HuH-7.5 (cell line): ENCODE measurements around the gene TRIM47.

Experiments used
- DNase-seq: peaks from one replicate; pipeline ENCODE4 v3.0.0; 2011; ENCODE audit warnings: low spot score

TRIM47 gene

GRCh38 chr17:75908201-75908600 is 29.8 kb upstream of the TRIM47 start:
- no peak for DNase-seq

GRCh38 chr17:75906143-75906884 is 27.9 kb upstream of the TRIM47 start:
- no peak for DNase-seq

GRCh38 chr17:75904749-75905521 is 26.6 kb upstream of the TRIM47 start, which contains the start of gene MRPL38:
MRPL38 (minus strand) TSS chr17:75904884; CDS start chr17:75904875, 9 bp downstream.
- peak; percentile 96 for DNase-seq

GRCh38 chr17:75902406-75902805 is 24.0 kb upstream of the TRIM47 start:
- DNase-seq, result no peak

GRCh38 chr17:75901727-75902126 is 23.3 kb upstream of the TRIM47 start:
- no peak for DNase-seq

GRCh38 chr17:75900691-75901533 is 22.5 kb upstream of the TRIM47 start:
- DNase-seq, result no peak

- DNase-seq, result no peak
Observed at GRCh38 chr17:75899767-75900468, 21.5 kb upstream of the TRIM47 start.

GRCh38 chr17:75899353-75899752 is 21.0 kb upstream of the TRIM47 start:
- DNase-seq, result no peak

- no peak for DNase-seq
Observed at GRCh38 chr17:75898791-75899190, 20.4 kb upstream of the TRIM47 start.

- DNase-seq, result no peak
Observed at GRCh38 chr17:75898065-75898464, 19.7 kb upstream of the TRIM47 start.

GRCh38 chr17:75897160-75898019 is 19.0 kb upstream of the TRIM47 start:
- DNase-seq, result no peak

- peak; percentile 75 for DNase-seq
Observed at GRCh38 chr17:75896415-75897159, 18.2 kb upstream of the TRIM47 start, which contains the start of gene TRIM65. TRIM65 (minus strand) TSS chr17:75896951; CDS start chr17:75896937, 14 bp downstream.

- DNase-seq, result no peak
Observed at GRCh38 chr17:75895370-75896155, 17.2 kb upstream of the TRIM47 start.

GRCh38 chr17:75894049-75894733 is 15.8 kb upstream of the TRIM47 start:
- DNase-seq, result no peak

GRCh38 chr17:75893305-75894048 is 15.1 kb upstream of the TRIM47 start:
- DNase-seq, result no peak

GRCh38 chr17:75892556-75893224 is 14.3 kb upstream of the TRIM47 start:
- no peak for DNase-seq
